GM23338 (cell line): Measurements from ENCODE around the gene SH3BGR.

Source experiments
- CREB1 ChIP-seq: fragments of 250-450 bp; sonication (Bioruptor Pico); IDR thresholded peaks from 2 replicates; pipeline ENCODE4 v1.5.0; 2020; ENCODE audit warnings: low read depth, mild to moderate bottlenecking, moderate library complexity
- CTCF ChIP-seq, 2 experiments: fragments of 200-600 bp in 1 of 2; sonication (generic) in 1 of 2; conservative IDR thresholded peaks; 2 replicates each; pipeline versions ENCODE4 v1.5.1 to v1.6.1; 2016 to 2017; ENCODE audit warnings: antibody characterized with exemption in 2 of 2, low read depth in 2 of 2, mild to moderate bottlenecking in 2 of 2, moderate library complexity in 1 of 2
- ETS1 ChIP-seq: IDR thresholded peaks from 2 replicates; pipeline ENCODE4 v1.6.1; 2016; ENCODE audit warnings: antibody characterized with exemption
- EZH2 ChIP-seq: fragments of 200-600 bp; sonication (generic); IDR thresholded peaks from one replicate; pipeline ENCODE4 v1.8.0; 2017; ENCODE audit warnings: antibody characterized with exemption, mild to moderate bottlenecking, low read depth; ENCODE audit not compliant: unreplicated experiment
- POLR2AphosphoS5 ChIP-seq: IDR thresholded peaks from 2 replicates; pipeline ENCODE4 v1.6.1; 2016; ENCODE audit warnings: antibody characterized with exemption, low read depth
- REST ChIP-seq: IDR thresholded peaks from one replicate; pipeline ENCODE4 v1.6.1; 2018; ENCODE audit warnings: antibody characterized with exemption; ENCODE audit not compliant: unreplicated experiment

- TF ChIP-seq CTCF (conservative IDR thresholded peaks at IDR 0.05; ENCODE audit: low read depth in 2 of 2) (no peak), EZH2 (no peak), ETS1 (no peak), CREB1 (no peak), POLR2AphosphoS5 (no peak), REST (no peak)
These were observed 82.0 kb downstream of the SH3BGR start for GRCh38 chr21:39533545-39534380.
